G401.6 (cell line): ENCODE results near the gene E2F4.

ENCODE experiments used
- FAIRE-seq: peaks from 2 replicates; lab custom pipeline; 2012; peaks lifted over from hg19 to GRCh38; lab: Jason Lieb, UNC

E2F4 gene

GRCh38 chr16:67236563-67237395 lies 44.8 kb downstream of the E2F4 start:
- no peak for FAIRE-seq

GRCh38 chr16:67237396-67238277 lies 45.7 kb downstream of the E2F4 start:
- no peak for FAIRE-seq

DNA sequence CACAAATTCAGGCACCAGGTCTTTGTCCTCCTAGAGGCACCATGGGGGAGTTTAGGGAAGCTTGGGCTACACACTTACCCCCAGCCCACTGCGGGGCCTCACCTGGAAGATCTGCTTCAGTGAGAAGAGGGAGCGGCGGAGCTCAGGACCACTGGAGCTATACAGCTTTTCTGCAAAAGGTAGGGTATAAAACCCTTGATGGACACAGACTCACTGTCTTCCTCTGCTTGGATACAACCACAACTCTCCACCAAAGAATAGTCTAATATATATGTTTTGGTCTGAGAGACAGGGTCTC lies 46.3 kb downstream of the E2F4 start:
- no peak for FAIRE-seq

DNA sequence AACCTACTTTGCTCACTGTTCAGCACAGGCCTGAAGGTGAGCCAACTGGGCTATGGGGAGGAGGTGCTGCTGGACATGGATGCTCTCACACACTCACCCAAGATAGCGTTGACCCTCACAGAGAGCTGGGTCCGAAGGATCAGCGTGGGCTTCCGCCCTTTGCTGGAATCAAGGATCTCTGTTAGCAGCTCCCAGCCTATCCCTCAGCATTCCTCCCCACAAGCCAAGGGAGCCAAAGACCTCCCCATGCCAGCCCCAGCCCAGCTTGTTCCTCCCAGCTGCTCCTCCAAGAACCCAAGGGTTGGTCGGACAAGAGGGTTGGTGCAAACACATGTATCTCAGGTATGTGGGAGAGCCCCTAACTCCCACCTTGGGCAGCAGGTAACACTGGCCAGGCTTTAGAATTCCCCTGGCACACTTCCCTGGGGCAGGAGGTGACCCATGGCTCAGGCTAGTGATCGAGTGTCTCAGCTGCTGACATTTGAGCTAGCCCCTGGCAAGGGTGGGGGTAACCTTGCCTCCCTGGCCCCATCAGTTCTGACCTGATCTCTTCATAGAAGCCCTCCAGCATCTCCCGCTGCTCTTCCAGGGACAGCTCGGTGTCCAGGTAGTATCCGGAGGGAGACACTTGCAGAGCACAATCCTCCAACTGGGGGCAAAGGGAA lies 47.0 kb downstream of the E2F4 start:
- no peak for FAIRE-seq

DNA sequence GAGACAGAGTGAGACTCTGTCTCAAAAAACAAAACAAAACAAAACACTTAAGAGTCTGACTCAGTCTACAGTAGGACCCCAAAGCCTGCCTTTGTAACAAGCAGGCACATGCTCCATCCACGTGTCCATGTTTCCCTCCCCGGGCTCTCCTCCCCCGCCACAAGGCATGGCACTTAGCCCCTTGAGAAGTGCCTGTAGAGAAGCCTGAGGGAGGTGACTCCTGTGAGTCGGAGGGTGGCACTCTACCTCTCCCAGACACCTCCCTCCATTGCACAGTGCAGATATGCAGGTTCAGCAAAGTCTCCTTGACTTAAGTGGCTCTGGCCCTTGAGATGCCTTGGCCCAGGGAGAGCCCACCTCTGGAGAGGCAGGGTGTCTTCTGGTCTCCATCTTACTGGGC lies 48.6 kb downstream of the E2F4 start:
- FAIRE-seq, result no peak

GRCh38 chr16:67241008-67241900 lies 49.3 kb downstream of the E2F4 start:
- no peak for FAIRE-seq

- no peak for FAIRE-seq
Measured at GRCh38 chr16:67242138-67242730, 50.3 kb downstream of the E2F4 start.

GRCh38 chr16:67243481-67243880 lies 51.5 kb downstream of the E2F4 start:
- FAIRE-seq, result no peak

GRCh38 chr16:67244387-67245185 lies 52.6 kb downstream of the E2F4 start:
- FAIRE-seq, result no peak

DNA sequence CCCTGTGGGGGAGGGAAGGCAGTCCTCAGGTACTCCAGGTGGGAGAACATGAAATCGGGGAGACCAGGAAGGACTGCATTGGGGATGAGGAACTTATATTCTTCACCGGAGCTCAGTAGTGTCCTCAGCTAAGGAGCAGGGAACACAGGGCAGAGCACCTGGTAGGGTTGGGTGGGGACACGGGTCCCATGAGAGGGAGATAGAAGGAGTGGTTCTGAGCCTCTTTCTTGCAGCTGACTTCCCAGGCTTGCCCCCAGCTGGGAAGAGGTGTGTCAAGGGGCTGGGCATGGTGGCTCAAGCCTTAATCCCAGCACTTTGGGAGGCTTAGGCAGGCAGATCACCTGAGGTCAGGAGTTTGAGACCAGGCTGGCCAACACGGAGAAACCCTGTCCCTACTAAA lies 53.2 kb downstream of the E2F4 start:
- no peak for FAIRE-seq

- no peak for FAIRE-seq
Measured at GRCh38 chr16:67245674-67246080, 53.7 kb downstream of the E2F4 start.

GRCh38 chr16:67246081-67246755 lies 54.3 kb downstream of the E2F4 start:
- FAIRE-seq, result no peak

DNA sequence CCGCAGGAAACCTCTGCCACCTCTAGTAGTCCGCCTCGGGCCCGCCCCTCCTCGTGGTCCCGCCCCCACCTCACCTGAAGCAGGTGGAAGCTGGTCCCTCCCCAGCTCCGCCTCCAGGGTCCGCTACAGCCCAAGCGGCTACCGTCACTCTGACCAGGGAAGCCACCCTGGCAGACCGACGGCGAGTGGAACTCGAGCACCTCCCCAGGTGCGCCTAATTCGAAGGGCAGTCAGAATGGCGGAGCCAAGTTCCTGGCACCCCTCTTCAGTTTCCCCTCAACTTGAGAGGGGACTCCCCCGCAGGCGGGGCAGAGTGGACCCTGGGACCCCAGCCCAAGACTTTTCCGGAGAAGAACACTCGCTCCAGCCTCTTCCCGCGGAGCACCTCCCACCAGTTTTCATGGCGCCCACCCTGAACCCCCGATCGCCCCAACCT lies 54.8 kb downstream of the E2F4 start:
- FAIRE-seq, result no peak

DNA sequence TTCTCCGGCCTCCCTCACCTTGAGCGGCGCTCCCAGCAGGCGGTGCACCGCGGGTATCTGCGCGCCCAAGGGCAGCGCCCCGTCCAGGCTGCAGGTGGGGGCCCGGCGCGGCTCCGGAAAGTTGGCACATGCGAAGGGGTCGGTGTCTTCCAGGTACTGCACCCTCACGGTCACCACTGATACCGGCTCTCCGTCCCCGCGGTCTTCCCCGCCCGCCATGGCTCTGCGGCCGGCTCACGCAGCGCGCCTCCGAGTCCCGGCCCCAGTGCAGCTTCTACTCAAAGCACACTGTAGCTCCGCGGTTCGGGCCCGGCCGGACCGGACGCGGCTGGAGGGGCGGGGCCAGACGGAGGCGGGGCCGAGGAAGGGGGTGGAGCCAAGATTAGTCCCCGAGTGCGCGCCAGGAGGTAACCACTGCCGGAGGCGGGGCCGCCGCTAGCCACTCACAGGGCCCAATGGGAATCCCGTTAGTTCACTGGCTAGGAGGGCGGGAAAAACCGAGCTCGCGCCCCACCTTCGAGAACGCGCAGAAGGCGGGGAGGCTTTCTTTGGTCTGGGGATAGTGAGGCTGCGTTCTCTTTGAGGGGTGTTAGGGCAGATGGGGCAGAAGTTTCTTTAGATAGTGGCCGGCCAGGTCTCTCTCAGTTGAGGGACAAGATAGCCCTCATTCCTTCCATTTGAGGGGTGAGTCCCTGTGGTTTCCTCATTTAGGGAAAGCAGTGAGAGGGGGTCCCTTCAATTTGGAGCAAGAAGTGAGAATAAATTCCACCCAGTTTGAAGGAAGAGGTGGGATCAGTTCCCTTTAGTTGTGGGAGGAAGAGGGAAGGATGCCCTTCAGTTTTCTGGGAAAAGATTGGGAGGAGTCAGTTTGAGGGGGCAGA lies 55.5 kb downstream of the E2F4 start, which contains the start of gene FHOD1:
Gene FHOD1 (minus strand): TSS at position 290 of the 881 bp plus-strand sequence. CDS start 71 bp downstream, at position 219.
- peak; percentile 96 for FAIRE-seq

DNA sequence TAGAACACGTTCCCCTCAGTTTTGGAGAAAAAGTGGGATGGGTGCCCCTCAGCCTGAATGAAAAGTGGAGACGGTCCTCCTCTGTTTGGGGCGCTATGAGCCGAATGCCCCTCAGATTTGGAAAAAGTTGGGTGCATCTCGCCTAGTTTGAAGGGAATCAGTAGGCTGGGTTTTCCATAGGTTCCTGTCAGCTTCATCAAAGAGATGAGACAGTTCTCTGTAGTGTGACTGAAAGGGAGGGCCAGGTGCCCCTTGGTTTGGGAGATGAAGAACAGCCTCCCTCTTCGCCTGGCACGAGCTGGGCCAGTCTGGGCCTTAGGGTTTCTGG lies 56.1 kb downstream of the E2F4 start:
- no peak for FAIRE-seq
